PFSK-1 (cell line): ENCODE measurements around the gene MOB1A.

Experiments
- FOXP2 ChIP-seq: optimal IDR thresholded peaks from 2 replicates; pipeline ENCODE3; 2011; ENCODE audit warnings: borderline replicate concordance, control low read depth, inconsistent platforms; ENCODE audit not compliant: insufficient read depth; ENCODE audit errors: extremely low read length, extremely low read depth
- POLR2AphosphoS5 ChIP-seq: IDR thresholded peaks from 2 replicates; pipeline ENCODE4 v1.6.1; 2012; ENCODE audit warnings: low read depth, mild to moderate bottlenecking, control low read depth, low read length, moderate library complexity
- REST ChIP-seq, 2 experiments: IDR thresholded peaks; 2 replicates each; pipeline versions ENCODE4 v1.6.1 to v1.8.0; 2011 to 2012; ENCODE audit warnings: low read depth in 2 of 2, low read length in 2 of 2, control low read depth in 1 of 2, inconsistent platforms in 1 of 2, mild to moderate bottlenecking in 1 of 2, moderate library complexity in 1 of 2; ENCODE audit not compliant: insufficient read depth in 1 of 2
- SIN3A ChIP-seq: IDR thresholded peaks from 2 replicates; pipeline ENCODE4 v1.6.1; 2012; ENCODE audit warnings: mild to moderate bottlenecking, low read length, moderate library complexity, borderline replicate concordance; ENCODE audit not compliant: insufficient read depth
- TAF1 ChIP-seq: IDR thresholded peaks from 2 replicates; pipeline ENCODE4 v1.6.1; 2012; ENCODE audit warnings: low read length, control low read depth, borderline replicate concordance; ENCODE audit not compliant: insufficient read depth

Gene MOB1A

GRCh38 chr2:74179063-74179865 is 585 bp upstream of the MOB1A start:
- TF ChIP-seq TAF1 (peak; percentile 82; the same call in 1 of the 2 replicates), SIN3A (no peak), REST (IDR thresholded peaks at IDR 0.05; ENCODE audit: insufficient read depth in 1 of 2, low read depth in 2 of 2, low read length in 2 of 2) (no peak), POLR2AphosphoS5 (no peak; the same call in 1 of the 2 replicates), FOXP2 (no peak)

GRCh38 chr2:74177696-74178095 is 983 bp downstream of the MOB1A start:
- no peak for TF ChIP-seq FOXP2
- TF ChIP-seq TAF1, result no peak
- TF ChIP-seq REST (IDR thresholded peaks at IDR 0.05; ENCODE audit: insufficient read depth in 1 of 2, low read depth in 2 of 2, low read length in 2 of 2), result no peak
- TF ChIP-seq POLR2AphosphoS5, result no peak; the same call in 1 of the 2 replicates
- no peak for TF ChIP-seq SIN3A

- TF ChIP-seq SIN3A, result no peak
- no peak for TF ChIP-seq FOXP2
- TF ChIP-seq TAF1, result no peak
- no peak for TF ChIP-seq POLR2AphosphoS5
- no peak for TF ChIP-seq REST (IDR thresholded peaks at IDR 0.05; ENCODE audit: insufficient read depth in 1 of 2, low read depth in 2 of 2, low read length in 2 of 2)
Measured at GRCh38 chr2:74174909-74175308, 3.8 kb downstream of the MOB1A start.

DNA sequence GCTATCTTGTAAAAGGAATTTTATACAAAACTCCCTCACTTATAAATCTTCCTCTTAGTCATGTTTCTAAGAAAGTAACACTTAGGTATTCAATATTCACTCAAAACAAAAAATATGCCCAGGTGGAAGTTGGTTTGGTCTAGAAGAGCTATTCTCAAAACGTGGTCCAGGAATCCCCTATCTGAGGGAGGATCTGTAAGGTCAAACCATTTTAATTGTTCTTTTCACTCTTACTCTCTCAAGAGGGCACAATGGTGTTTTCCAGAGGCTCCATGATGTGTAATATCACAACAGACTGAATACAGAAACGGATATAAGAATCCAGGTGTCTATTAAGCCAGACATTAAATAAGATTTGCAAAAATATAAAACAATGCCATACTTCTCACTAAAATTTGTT is 9.9 kb downstream of the MOB1A start:
- TF ChIP-seq FOXP2, result no peak
- no peak for TF ChIP-seq SIN3A
- no peak for TF ChIP-seq TAF1
- no peak for TF ChIP-seq REST (IDR thresholded peaks at IDR 0.05; ENCODE audit: insufficient read depth in 1 of 2, low read depth in 2 of 2, low read length in 2 of 2)
- no peak for TF ChIP-seq POLR2AphosphoS5
